GM19438 (cell line): ENCODE results near the gene CREG1.

Source experiments
- ATAC-seq: cut with Tn5 transposase; IDR thresholded peaks from one replicate; pipeline ENCODE4 v1.9.1; 2021; ENCODE audit warnings: low read depth; ENCODE audit not compliant: unreplicated experiment

CREG1 gene

GRCh38 chr1:167509587-167509986 is 44.0 kb downstream of the CREG1 start:
- ATAC-seq, result no peak

- ATAC-seq, result no peak
Observed at GRCh38 chr1:167507719-167508118, 45.8 kb downstream of the CREG1 start.

- no peak for ATAC-seq
Observed at GRCh38 chr1:167504467-167504827, 49.1 kb downstream of the CREG1 start.

GRCh38 chr1:167503626-167504466 is 49.7 kb downstream of the CREG1 start:
- ATAC-seq, result no peak

- no peak for ATAC-seq
Observed at GRCh38 chr1:167502719-167503462, 50.7 kb downstream of the CREG1 start.

- no peak for ATAC-seq
Observed at GRCh38 chr1:167502192-167502551, 51.4 kb downstream of the CREG1 start.

GRCh38 chr1:167501515-167502191 is 51.9 kb downstream of the CREG1 start:
- ATAC-seq, result no peak

- ATAC-seq, result no peak
Observed at GRCh38 chr1:167500283-167500860, 53.2 kb downstream of the CREG1 start.

- peak; percentile 93 for ATAC-seq
Observed at GRCh38 chr1:167499664-167500101, 53.9 kb downstream of the CREG1 start.

GRCh38 chr1:167499106-167499505 is 54.5 kb downstream of the CREG1 start:
- ATAC-seq, result peak; percentile 22

- no peak for ATAC-seq
Observed at GRCh38 chr1:167496797-167497619, 56.6 kb downstream of the CREG1 start.

- ATAC-seq, result no peak
Observed at GRCh38 chr1:167493372-167493771, 60.2 kb downstream of the CREG1 start.

GRCh38 chr1:167492481-167492910 is 61.1 kb downstream of the CREG1 start:
- no peak for ATAC-seq

- no peak for ATAC-seq
Observed at GRCh38 chr1:167491586-167492461, 61.7 kb downstream of the CREG1 start.
